ENCODE data around the gene RNF212.
"Not testable (repeated sequence)": the region's sequence is repeated elsewhere in the genome, so short reads cannot be mapped to it uniquely, and the experiment has no call there.

The RNF212 gene

GRCh38 chr4:1054696-1055242, 58.6 kb downstream of the RNF212 start:
- DNase-seq; in situ Hi-C loops (cut with MboI; ENCODE audit: low pct_unique_long_range_greater_than_20kb, low sequenced_read_pairs): not testable (repeated sequence)

- in situ Hi-C loops (cut with MboI; ENCODE audit: low pct_unique_long_range_greater_than_20kb, low sequenced_read_pairs); DNase-seq: not testable (repeated sequence)
These were observed 59.5 kb downstream of the RNF212 start for GRCh38 chr4:1053891-1054290.

DNA sequence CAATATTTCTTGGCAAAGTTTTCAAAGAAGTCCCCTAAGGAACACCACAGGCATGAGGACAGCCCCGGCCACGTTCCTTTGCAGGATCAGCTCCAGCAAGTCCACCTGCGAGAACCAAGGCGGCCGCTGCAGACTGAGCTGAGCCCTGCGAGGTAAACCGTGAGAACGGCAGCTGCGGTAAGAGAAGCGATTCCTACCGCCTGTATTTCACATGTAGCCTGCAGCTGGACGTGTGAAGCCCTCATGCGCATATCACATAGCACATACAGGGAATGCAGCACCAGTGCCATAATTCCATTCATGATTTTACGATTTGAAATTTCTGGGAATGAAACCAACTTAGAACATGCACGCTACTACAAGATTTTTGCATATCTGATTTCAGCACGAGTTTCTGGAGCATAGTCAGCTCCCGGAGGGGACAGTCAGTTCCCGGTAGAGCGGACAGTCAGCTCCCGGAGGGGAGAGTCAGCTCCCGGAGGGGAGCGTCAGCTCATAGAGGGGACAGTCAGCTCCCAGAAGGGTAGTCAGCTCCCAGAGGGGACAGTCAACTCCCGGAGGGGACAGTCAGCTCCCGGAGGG, 60.2 kb downstream of the RNF212 start:
- in situ Hi-C loops (cut with MboI; ENCODE audit: low pct_unique_long_range_greater_than_20kb, low sequenced_read_pairs): no loop called here
- no peak for DNase-seq

DNA sequence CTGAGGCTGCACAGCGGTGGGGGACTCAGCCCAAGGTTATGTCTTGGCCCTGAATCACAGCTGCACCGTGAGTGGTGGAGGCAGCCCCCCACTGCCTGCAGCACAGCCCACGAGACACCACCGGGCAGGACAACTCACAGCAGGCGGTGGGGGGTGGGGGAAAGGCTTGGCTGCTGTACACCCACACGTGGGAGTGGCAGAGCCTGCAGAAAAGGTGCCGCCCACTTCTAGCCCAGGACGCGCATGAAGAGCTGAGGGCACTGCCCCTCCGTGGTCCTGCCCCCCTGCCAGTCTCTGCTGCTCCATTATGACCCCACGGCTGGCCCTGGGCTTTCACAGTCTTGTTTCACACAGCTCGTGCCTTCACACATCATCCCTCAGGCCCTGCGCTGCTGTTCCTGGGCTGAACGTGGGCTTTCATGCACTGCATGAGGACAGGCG, 61.1 kb downstream of the RNF212 start:
- DNase-seq: no peak
- in situ Hi-C loops (cut with MboI; ENCODE audit: low pct_unique_long_range_greater_than_20kb, low sequenced_read_pairs): no loop called here

DNA sequence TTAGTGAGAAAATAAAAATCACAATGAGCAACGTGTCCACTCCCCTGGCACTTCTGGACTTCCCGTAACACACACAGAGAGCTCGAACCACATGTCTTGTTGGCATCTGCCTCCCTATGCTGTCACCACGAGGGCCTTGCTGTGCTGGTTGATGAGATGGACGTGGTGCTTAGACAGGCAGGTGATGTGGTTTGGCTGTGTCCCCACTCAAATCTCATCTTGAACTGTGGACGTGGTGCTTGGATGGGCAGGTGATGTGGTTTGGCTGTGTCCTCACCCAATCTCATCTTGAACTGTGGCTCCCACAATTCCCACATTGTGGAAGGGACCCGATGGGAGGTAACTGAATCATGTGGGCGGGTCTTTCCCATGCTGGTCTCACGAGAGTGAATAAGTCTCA, 61.9 kb downstream of the RNF212 start:
- DNase-seq: no peak
- in situ Hi-C loops (cut with MboI; ENCODE audit: low pct_unique_long_range_greater_than_20kb, low sequenced_read_pairs): no loop called here

DNA sequence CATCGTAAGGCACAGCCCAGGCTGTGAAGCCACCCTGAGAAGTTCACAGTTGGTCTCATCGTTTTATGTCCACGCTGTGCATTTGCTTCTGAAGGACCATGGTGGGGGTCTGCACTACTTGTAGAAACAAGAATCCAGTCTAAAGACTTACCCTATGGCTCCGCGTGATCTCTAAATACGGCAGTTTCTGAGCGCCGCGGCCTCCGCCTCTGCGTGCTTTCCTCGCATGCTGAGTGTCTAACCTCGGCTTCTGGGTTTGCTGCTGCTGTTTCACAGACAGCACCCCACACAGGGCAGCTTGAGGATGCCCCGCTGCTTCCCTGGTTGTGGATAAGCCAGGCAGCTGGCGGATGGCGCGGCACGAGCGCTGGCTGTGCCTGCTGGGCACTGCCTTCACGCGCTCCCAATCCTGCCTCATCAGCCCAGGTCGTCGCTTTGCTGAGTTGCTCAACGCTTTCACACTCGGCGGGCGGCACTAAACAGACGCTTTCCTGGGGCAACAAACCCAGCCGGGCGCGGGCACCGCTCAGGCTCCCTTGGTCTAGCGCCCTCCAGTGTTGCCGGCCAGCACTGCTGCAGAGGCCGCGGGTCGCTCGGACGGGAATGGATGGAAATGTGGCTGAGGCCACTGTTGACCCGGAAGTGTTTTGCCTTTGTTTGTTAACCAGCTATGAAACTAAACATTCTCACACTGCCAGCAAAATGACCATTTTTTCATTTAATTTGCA, 62.7 kb downstream of the RNF212 start:
- no peak for DNase-seq
- in situ Hi-C loops (cut with MboI; ENCODE audit: low pct_unique_long_range_greater_than_20kb, low sequenced_read_pairs): no loop called here

- in situ Hi-C loops (cut with MboI; ENCODE audit: low pct_unique_long_range_greater_than_20kb, low sequenced_read_pairs): no loop called here
These were observed 63.8 kb downstream of the RNF212 start for GRCh38 chr4:1049591-1049905.

GRCh38 chr4:1048773-1049590, 64.4 kb downstream of the RNF212 start:
- in situ Hi-C loops (cut with MboI; ENCODE audit: low pct_unique_long_range_greater_than_20kb, low sequenced_read_pairs): no loop called here
- no peak for DNase-seq

More at GRCh38 chr4:1049591-1049905, 63.8 kb downstream of the RNF212 start:
- no peak for DNase-seq

DNA sequence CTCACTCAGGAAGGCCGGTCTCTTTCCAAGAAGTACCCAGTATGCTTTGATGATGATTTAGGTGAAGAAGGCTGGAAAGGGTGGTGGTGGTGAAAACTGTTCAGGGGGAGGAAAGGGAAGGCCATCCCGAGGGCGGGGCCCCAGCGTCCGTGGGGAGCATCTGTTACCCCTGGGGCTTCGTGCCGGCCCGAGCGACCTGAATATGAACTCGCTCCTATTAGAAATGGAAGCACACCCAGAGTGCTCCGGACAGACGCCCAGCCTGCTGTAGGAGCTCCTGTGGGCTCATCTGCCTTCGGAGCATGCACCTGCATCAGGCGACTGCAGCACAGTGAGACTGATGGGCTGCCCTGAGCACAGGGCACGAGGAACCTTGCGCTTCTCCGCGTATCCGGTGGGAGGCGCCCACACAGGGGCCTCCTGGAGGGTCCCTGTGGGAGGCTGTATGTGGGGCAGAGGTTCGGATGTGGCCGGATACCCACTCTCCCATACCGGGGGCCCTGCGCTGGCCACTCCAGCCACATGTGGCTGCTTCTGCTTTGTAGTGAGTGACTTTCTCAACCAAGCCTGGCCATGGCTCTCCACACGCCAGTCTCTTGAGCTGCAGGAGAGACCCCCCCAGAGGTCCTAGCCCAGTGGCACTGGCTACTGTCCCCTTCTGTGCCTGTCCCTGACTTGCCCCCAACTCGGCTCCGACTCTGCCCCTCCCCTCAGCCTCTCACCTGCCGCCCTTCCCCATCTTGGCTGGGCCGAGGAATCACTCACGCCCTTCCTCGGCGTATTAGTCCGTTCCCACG, 65.2 kb downstream of the RNF212 start:
- in situ Hi-C loops (cut with MboI; ENCODE audit: low pct_unique_long_range_greater_than_20kb, low sequenced_read_pairs): no loop called here
- no peak for DNase-seq

GRCh38 chr4:1047106-1047975, 66.0 kb downstream of the RNF212 start:
- no peak for DNase-seq
- in situ Hi-C loops (cut with MboI; ENCODE audit: low pct_unique_long_range_greater_than_20kb, low sequenced_read_pairs): no loop called here

DNA sequence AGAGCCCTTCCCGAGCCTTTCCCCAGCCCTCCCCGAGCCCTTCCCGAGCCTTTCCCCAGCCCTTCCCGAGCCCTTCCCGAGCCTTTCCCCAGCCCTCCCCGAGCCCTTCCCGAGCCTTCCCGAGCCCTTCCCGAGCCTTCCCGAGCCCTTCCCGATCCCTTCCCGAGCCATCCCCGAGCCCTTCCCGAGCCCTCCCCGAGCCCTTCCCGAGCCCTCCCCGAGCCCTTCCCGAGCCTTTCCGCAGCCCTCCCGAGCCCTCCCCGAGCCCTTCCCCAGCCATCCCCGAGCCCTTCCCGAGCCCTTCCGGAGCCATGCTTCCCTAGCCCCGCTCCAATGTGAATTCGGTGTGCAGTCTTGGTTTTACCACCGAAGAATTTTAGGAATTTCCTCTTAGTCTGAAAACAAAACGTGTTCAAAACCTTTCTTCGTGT, 66.8 kb downstream of the RNF212 start:
- in situ Hi-C loops (cut with MboI; ENCODE audit: low pct_unique_long_range_greater_than_20kb, low sequenced_read_pairs); DNase-seq: not testable (repeated sequence)

GRCh38 chr4:1045595-1046201, 67.7 kb downstream of the RNF212 start:
- in situ Hi-C loops (cut with MboI; ENCODE audit: low pct_unique_long_range_greater_than_20kb, low sequenced_read_pairs): no loop called here
- DNase-seq: no peak

DNA sequence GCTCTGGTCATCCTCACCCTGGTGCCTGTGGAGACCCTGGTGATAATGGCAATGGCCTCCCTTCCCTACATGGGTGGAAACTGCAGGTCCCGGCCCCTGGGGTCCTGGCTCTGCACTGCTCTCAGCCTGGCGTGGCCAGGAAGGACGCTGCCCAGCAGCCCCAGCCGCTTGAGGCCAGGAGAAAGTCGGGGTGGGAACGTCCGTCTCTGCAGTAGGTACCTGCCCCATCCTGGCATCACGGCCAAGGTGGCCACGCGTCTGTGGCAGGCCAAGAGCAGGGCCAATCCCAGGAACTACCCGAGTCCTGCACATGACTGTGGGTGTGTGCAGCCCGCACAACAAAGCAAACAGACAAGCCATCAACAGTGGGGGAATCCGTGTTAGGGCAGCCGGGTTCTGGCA, 68.2 kb downstream of the RNF212 start:
- DNase-seq: no peak
- in situ Hi-C loops (cut with MboI; ENCODE audit: low pct_unique_long_range_greater_than_20kb, low sequenced_read_pairs): no loop called here

- in situ Hi-C loops (cut with MboI; ENCODE audit: low pct_unique_long_range_greater_than_20kb, low sequenced_read_pairs): no loop called here
- DNase-seq: no peak
These were observed 68.7 kb downstream of the RNF212 start for GRCh38 chr4:1044469-1045192.

GRCh38 chr4:1043651-1044468, 69.5 kb downstream of the RNF212 start:
- in situ Hi-C loops (cut with MboI; ENCODE audit: low pct_unique_long_range_greater_than_20kb, low sequenced_read_pairs): no loop called here
- DNase-seq: peak; percentile 17

DNA sequence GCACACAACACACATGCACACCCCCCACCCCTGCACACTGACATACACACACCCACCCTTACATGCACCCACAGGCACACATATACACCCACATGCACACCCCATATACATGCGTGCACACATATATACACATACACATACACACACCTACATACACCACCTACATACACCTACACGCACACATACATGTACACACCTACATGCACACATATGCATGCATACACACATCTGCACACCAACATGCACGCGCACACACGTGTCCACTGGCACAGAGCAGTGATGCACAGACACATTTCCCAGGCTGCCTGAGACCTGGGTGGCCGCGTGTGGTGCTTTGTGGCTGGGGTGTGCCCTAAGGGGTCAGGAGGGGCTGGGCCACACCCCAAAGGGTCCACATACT, 70.2 kb downstream of the RNF212 start:
- in situ Hi-C loops (cut with MboI; ENCODE audit: low pct_unique_long_range_greater_than_20kb, low sequenced_read_pairs): no loop called here
- DNase-seq: no peak
